ENCODE measurements around the gene TMEM204.

The TMEM204 gene

DNA sequence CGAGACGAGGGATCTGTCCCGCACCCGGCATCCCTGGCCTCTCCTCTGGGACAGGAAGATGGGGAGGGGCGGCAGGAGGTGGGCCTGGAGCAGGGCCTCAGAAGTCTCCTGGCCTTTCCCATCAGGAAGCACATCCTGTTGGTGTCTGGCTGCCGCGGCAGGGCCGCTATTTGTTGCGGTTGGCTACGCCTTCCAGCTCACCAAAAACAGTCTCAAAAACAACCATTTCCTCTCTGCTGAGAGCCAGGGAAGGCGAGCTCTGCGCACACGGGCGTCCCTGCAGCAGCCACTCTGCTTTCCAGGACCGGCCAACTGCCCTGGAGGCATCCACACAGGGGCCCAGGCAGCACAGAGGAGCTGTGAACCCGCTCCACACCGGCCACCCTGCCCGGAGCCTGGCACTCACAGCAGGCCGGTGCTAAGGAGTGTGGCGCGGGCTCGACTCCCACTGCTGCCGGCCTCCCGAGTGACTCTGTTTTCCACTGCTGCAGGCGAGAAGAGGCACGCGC, at the start of gene TMEM204:
TSS of gene TMEM204 (plus strand) at position 224 of the 509 bp plus-strand sequence. CDS start 610 bp downstream, outside the sequence.
- peak; percentile 54 for DNase-seq (ENCODE audit: low read depth, low spot score)
- in situ Hi-C loops (cut with HindIII; ENCODE audit: low sequenced_read_pairs), result no loop called here
- TF ChIP-seq, protein P1, sequence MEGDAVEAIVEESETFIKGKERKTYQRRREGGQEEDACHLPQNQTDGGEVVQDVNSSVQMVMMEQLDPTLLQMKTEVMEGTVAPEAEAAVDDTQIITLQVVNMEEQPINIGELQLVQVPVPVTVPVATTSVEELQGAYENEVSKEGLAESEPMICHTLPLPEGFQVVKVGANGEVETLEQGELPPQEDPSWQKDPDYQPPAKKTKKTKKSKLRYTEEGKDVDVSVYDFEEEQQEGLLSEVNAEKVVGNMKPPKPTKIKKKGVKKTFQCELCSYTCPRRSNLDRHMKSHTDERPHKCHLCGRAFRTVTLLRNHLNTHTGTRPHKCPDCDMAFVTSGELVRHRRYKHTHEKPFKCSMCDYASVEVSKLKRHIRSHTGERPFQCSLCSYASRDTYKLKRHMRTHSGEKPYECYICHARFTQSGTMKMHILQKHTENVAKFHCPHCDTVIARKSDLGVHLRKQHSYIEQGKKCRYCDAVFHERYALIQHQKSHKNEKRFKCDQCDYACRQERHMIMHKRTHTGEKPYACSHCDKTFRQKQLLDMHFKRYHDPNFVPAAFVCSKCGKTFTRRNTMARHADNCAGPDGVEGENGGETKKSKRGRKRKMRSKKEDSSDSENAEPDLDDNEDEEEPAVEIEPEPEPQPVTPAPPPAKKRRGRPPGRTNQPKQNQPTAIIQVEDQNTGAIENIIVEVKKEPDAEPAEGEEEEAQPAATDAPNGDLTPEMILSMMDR (IDR thresholded peaks at IDR 0.05; ENCODE audit: low read depth, low read length), result no peak
- H3K4me3 ChIP-seq (ENCODE audit: low read depth, low read length), result peak within 1 kb of the TSS; percentile 42

DNA sequence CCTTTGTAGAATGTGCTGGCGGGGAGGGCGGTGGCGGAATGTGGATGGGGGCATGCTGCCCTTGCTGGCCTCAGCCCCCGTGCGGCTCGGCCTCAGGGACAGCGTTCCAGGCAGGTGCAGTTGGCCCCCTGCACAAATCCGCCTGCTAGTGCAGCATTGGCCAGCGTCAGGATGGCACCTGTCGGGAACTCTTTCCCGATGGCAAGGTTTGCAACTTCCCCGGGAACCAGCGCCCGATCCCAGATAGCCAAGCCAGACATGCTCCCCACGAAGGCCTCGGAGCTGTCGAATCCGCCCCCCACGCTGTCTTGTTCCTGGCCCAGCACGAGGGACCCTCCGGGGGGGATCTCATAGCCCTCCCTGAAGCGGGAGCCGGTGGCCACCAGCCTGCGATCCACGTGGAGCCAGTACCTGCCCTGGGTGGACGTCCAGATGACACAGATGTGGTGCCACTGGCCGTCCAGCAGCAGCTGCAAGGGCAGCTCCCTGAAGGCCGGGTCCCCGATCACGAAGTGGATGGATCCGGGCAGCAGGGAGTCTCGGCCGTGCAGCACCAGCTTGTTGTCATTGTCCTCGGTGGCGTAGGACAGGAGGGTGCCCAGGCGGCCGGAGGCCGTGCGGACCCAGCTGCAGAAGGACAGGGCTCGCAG, 47.5 kb upstream of the TMEM204 start:
- no peak overlapping the region for H3K4me3 ChIP-seq (ENCODE audit: low read depth, low read length)
- no peak for DNase-seq (ENCODE audit: low read depth, low spot score)
- TF ChIP-seq, protein P1 (IDR thresholded peaks at IDR 0.05; ENCODE audit: low read depth, low read length), result no peak
- in situ Hi-C loops (cut with HindIII; ENCODE audit: low sequenced_read_pairs), result no loop called here

DNA sequence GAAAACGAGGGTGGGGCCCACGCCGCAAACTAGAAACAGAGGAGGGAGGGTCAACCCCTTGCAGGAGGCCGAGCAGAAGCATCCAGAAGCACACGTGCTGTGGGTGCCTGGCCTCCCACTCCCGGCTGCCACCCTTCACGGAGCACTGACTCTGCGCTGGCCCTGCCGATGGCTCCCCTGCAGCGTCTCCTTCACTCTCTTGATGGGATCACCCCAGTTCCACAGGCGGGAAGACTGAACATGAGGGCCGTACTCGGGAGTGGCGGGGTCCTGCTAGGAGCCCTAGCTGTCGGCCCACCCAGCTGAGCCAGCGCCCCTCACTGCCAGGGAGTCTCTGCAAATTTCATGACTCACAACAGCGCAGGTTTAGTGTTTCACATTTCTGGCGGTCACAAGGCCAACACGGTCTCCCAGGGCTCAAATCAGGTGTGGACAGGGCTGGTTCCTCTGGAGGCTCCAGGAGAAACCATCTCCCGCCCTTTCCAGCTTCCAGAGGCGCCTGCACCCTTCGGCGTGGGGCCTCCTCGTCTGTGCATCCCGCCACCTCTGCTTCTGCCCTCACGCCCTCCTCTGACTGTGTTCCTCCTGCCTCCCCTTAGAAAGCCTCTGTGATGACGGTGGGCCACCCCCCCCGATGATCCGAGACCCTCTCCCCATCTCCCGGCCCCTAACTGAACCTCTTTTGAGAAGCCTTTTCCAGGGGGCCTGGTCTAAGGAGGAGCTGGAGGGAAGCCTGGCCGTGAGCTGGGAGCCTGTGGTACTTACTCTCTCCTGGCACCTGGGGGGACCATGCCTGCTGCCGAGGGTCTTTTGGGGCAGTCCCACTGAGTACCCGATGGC, 46.7 kb upstream of the TMEM204 start:
- TF ChIP-seq, protein P1 (IDR thresholded peaks at IDR 0.05; ENCODE audit: low read depth, low read length), result no peak
- no peak overlapping the region for H3K4me3 ChIP-seq (ENCODE audit: low read depth, low read length)
- no peak for DNase-seq (ENCODE audit: low read depth, low spot score)
- in situ Hi-C loops (cut with HindIII; ENCODE audit: low sequenced_read_pairs), result no loop called here

DNA sequence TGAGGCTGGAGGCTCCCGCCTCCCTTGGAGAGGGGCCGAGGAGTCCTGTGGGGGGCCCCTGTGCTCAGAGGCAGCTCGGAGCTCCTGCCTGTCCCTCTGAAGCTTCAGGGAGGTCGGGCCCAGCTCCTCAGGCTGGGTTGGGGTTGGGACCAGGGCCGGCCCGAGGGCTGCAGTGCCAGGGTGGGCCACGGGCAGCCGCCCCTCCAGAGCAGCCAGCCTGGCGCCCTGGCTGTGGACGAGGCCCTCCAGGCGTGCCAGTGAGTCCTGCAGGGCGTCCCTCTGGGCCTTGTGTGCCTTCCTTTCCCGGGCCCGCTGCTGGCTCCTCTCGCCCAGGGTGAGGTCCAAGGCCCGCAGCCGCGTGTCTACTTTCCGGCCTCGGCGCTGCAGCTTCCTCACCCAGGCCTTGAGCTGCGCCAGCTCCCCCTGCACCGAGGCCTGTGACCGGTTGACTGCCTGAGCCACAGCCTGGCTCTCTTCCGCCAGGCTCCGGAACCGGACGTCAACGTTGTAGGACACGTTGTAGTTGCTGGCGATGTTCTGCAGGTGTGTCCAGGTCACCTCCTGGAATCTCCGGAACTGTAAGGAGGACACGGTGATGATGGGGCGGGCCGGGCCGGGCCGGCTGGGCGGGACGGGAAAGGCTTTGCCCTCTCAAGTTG, 45.9 kb upstream of the TMEM204 start:
- TF ChIP-seq, protein P1 (IDR thresholded peaks at IDR 0.05; ENCODE audit: low read depth, low read length), result no peak
- in situ Hi-C loops (cut with HindIII; ENCODE audit: low sequenced_read_pairs), result no loop called here
- no peak overlapping the region for H3K4me3 ChIP-seq (ENCODE audit: low read depth, low read length)
- no peak for DNase-seq (ENCODE audit: low read depth, low spot score)

DNA sequence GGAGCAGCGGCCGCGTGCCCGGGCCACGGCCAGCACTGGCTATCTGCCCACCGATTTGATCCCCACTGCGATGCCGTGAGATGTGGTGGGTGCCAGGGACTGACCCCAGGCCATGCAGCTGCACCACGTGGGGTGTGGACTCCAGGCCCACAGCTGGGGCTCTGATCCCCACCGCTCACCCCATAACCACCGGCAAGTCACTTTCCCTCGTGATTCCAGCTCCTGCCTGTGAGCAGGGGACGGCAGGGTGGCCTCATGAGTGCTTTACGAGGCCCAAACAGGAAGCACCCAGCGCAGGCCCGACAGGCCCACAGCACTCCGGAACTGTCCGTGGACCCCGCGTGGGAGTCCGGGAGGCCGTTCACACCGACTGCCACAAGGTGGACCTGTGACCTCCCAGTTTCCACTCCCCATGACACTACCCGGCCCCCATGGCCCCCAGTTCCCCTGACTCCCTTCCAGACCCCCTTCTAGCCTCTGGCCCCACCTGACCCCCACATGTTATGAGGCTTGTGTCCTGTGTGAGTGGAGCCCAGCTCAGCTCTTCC, 45.3 kb upstream of the TMEM204 start:
- in situ Hi-C loops (cut with HindIII; ENCODE audit: low sequenced_read_pairs), result no loop called here
- no peak for DNase-seq (ENCODE audit: low read depth, low spot score)
- no peak overlapping the region for H3K4me3 ChIP-seq (ENCODE audit: low read depth, low read length)
- TF ChIP-seq, protein P1 (IDR thresholded peaks at IDR 0.05; ENCODE audit: low read depth, low read length), result no peak

DNA sequence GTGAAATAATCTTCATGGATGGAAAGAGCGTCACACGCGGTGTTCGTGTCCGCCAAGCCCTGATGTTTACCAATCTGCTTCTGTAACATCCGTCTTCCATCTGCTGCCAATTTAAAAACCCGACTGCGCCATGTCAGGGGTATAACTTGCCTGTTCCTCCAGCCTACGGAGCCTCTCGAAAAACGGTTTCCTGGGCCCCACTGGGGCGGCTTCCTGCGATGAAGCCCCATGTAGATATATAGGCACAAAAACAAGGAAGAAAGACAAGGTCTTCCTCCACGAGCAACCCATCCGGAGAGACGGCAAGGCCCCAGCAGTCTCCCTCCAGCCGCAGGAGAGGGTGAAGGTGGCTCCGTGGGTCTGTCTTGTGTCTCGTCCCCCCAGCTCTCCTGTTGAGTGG, 44.8 kb upstream of the TMEM204 start, which contains the start of gene PTX4:
TSS of gene PTX4 (minus strand) at position 326 of the 400 bp plus-strand sequence. CDS start at position 291, 35 bp downstream.
- TF ChIP-seq, protein P1 (IDR thresholded peaks at IDR 0.05; ENCODE audit: low read depth, low read length), result no peak
- in situ Hi-C loops (cut with HindIII; ENCODE audit: low sequenced_read_pairs), result no loop called here
- no peak for DNase-seq (ENCODE audit: low read depth, low spot score)
- no peak within 1 kb of the TSS for H3K4me3 ChIP-seq (ENCODE audit: low read depth, low read length)

Data from astrocyte of the spinal cord (primary cell).